Muscle layer of duodenum (tissue), 2 donors: ENCODE results near the gene TMEM253.

ENCODE experiments used
- H3K27ac ChIP-seq: one replicate; pipeline ENCODE4 v1.7.0; 2013; ENCODE audit warnings: mild to moderate bottlenecking, low read length
- H3K27me3 ChIP-seq: one replicate; pipeline ENCODE4 v1.7.0; 2013; ENCODE audit warnings: low read depth, mild to moderate bottlenecking, control low read depth, low read length
- H3K36me3 ChIP-seq, 2 donors: one replicate each; pipeline ENCODE4 v1.7.0; 2013; ENCODE audit warnings: low read length in 2 of 2, control low read depth in 1 of 2, mild to moderate bottlenecking in 1 of 2; ENCODE audit not compliant: insufficient read depth in 2 of 2, control insufficient read depth in 1 of 2
- H3K4me1 ChIP-seq, 2 donors: one replicate each; pipeline ENCODE4 v1.7.0; 2013; ENCODE audit warnings: low read length in 2 of 2, mild to moderate bottlenecking in 2 of 2, control low read depth in 1 of 2, moderate library complexity in 1 of 2; ENCODE audit not compliant: insufficient read depth in 2 of 2, control insufficient read depth in 1 of 2
- H3K4me3 ChIP-seq, 2 donors: one replicate each; pipeline ENCODE4 v1.7.0; 2013; ENCODE audit warnings: low read length in 2 of 2, low read depth in 1 of 2, mild to moderate bottlenecking in 1 of 2
- H3K9me3 ChIP-seq, 2 donors: one replicate each; pipeline ENCODE4 v1.7.0; 2013; ENCODE audit warnings: low read length in 2 of 2, control low read depth in 1 of 2, mild to moderate bottlenecking in 1 of 2; ENCODE audit not compliant: control insufficient read depth in 1 of 2
- donor health status: healthy.

The TMEM253 gene

GRCh38 chr14:21100931-21101330 is at the start of gene TMEM253:
Gene TMEM253, plus strand, starts transcription at chr14:21101066. Its CDS starts 278 bp downstream, at chr14:21101344.
- peak within 1 kb of the TSS; percentile 78 for H3K27ac ChIP-seq
- no peaks in the 10 kb centered on the region for H3K9me3 ChIP-seq
- peaks cover 15 to 50% of the 10 kb centered on the region in 2 donors for H3K4me1 ChIP-seq
- no peaks in the 10 kb centered on the region for H3K27me3 ChIP-seq
- H3K4me3 ChIP-seq, result peak within 1 kb of the TSS in 1 of 2 donors; percentile 1
- no peaks in the 10 kb centered on the region for H3K36me3 ChIP-seq

- peak overlapping the region; percentile 29 for H3K27ac ChIP-seq
Measured at GRCh38 chr14:21053184-21054122, 47.4 kb upstream of the TMEM253 start.

GRCh38 chr14:21054123-21054767 is 46.6 kb upstream of the TMEM253 start:
- H3K27ac ChIP-seq, result peak overlapping the region; percentile 29
- no peaks in the 10 kb centered on the region for H3K4me1 ChIP-seq
- H3K4me3 ChIP-seq, result no peak overlapping the region
- no peaks in the 10 kb centered on the region for H3K27me3 ChIP-seq
- H3K36me3 ChIP-seq, result no peaks in the 10 kb centered on the region
- H3K9me3 ChIP-seq, result no peaks in the 10 kb centered on the region

More at GRCh38 chr14:21053184-21054122, 47.4 kb upstream of the TMEM253 start:
- Histone ChIP-seq H3K9me3 (no peaks in the 10 kb centered on the region), H3K4me3 (no peak overlapping the region), H3K36me3 (no peaks in the 10 kb centered on the region), H3K4me1 (no peaks in the 10 kb centered on the region), H3K27me3 (no peaks in the 10 kb centered on the region)

- no peaks in the 10 kb centered on the region for H3K27me3 ChIP-seq
- H3K4me1 ChIP-seq, result no peaks in the 10 kb centered on the region
- no peak overlapping the region for H3K27ac ChIP-seq
- H3K36me3 ChIP-seq, result no peaks in the 10 kb centered on the region
- H3K9me3 ChIP-seq, result no peaks in the 10 kb centered on the region
- no peak overlapping the region for H3K4me3 ChIP-seq
Measured at GRCh38 chr14:21054768-21055145, 46.1 kb upstream of the TMEM253 start.

GRCh38 chr14:21055432-21056117 is 45.3 kb upstream of the TMEM253 start:
- H3K4me1 ChIP-seq, result no peaks in the 10 kb centered on the region
- no peaks in the 10 kb centered on the region for H3K27me3 ChIP-seq
- H3K4me3 ChIP-seq, result no peak overlapping the region

GRCh38 chr14:21056520-21057163 is 44.2 kb upstream of the TMEM253 start:
- no peak overlapping the region for H3K27ac ChIP-seq
- no peaks in the 10 kb centered on the region for H3K4me1 ChIP-seq

More at GRCh38 chr14:21055432-21056117, 45.3 kb upstream of the TMEM253 start:
- no peaks in the 10 kb centered on the region for H3K36me3 ChIP-seq
- no peak overlapping the region for H3K27ac ChIP-seq
- no peaks in the 10 kb centered on the region for H3K9me3 ChIP-seq

GRCh38 chr14:21057803-21058675 is 42.8 kb upstream of the TMEM253 start, which contains the start of gene RNASE8:
Gene RNASE8, plus strand, starts transcription at chr14:21057822. Its CDS starts 71 bp downstream, at chr14:21057893.
- Histone ChIP-seq H3K4me3 (no peak within 1 kb of the TSS), H3K27me3 (no peaks in the 10 kb centered on the region), H3K27ac (no peak within 1 kb of the TSS), H3K9me3 (no peaks in the 10 kb centered on the region), H3K4me1 (no peaks in the 10 kb centered on the region), H3K36me3 (no peaks in the 10 kb centered on the region)

More at GRCh38 chr14:21056520-21057163, 44.2 kb upstream of the TMEM253 start:
- no peaks in the 10 kb centered on the region for H3K9me3 ChIP-seq
- no peaks in the 10 kb centered on the region for H3K36me3 ChIP-seq
- no peak overlapping the region for H3K4me3 ChIP-seq
- no peaks in the 10 kb centered on the region for H3K27me3 ChIP-seq

- no peaks in the 10 kb centered on the region for H3K4me1 ChIP-seq
- no peaks in the 10 kb centered on the region for H3K9me3 ChIP-seq
- no peaks in the 10 kb centered on the region for H3K27me3 ChIP-seq
- no peak overlapping the region for H3K27ac ChIP-seq
- H3K36me3 ChIP-seq, result no peaks in the 10 kb centered on the region
- H3K4me3 ChIP-seq, result no peak overlapping the region
Measured at GRCh38 chr14:21058903-21059302, 42.0 kb upstream of the TMEM253 start.

- no peaks in the 10 kb centered on the region for H3K9me3 ChIP-seq
- H3K27me3 ChIP-seq, result no peaks in the 10 kb centered on the region
- H3K36me3 ChIP-seq, result no peaks in the 10 kb centered on the region
- no peak overlapping the region for H3K4me3 ChIP-seq
- H3K27ac ChIP-seq, result no peak overlapping the region
- no peaks in the 10 kb centered on the region for H3K4me1 ChIP-seq
Measured at GRCh38 chr14:21059842-21060613, 40.8 kb upstream of the TMEM253 start.
